Adrenal gland (tissue), 5 donors: ENCODE results near the gene SAP30BP.

Experiments used
- CTCF ChIP-seq, 6 experiments: fragments of 450-650 bp in 4 of 6; fragments of 200-600 bp in 2 of 6; sonication (generic) in 1 of 6; IDR thresholded peaks; 1 replicate in 5 of 6; 2 replicates in 1 of 6; pipeline versions ENCODE4 v1.5.1 to v1.8.0; 2016 to 2021; ENCODE audit warnings: antibody characterized with exemption in 6 of 6, mild to moderate bottlenecking in 2 of 6, moderate library complexity in 1 of 6
- POLR2A ChIP-seq, 2 donors: fragments of 450-650 bp; IDR thresholded peaks; one replicate each; pipeline ENCODE4 v1.6.1; 2017; ENCODE audit warnings: antibody characterized with exemption in 2 of 2, mild to moderate bottlenecking in 2 of 2, moderate library complexity in 1 of 2
- donor health status: DM: no; HTN: no; CAD: no.

GRCh38 chr17:75680431-75680830 is 13.3 kb downstream of the SAP30BP start:
- no peak for TF ChIP-seq POLR2A (IDR thresholded peaks at IDR 0.05)
- no peak for TF ChIP-seq CTCF (IDR thresholded peaks at IDR 0.05)
